Progenitor cell of endocrine pancreas (in vitro differentiated cells): ENCODE data around the gene TSTD2. TPM values are rescaled to one million over a fixed set of nuclear protein-coding genes. Genes with fewer than 3 reads are reported as not detected.

ENCODE experiments used
- DNase-seq: peaks from one replicate; pipeline ENCODE4 v3.0.0; 2021; ENCODE audit warnings: low spot score; ENCODE audit not compliant: unreplicated experiment
- H3K27ac Mint-ChIP-seq: 2 replicates; pipeline ENCODE4 v1.8.0; 2021; ENCODE audit warnings: mild to moderate bottlenecking, moderate library complexity, mixed read lengths
- H3K27me3 Mint-ChIP-seq: 2 replicates; pipeline ENCODE4 v1.8.0; 2021; ENCODE audit warnings: mixed read lengths
- H3K36me3 Mint-ChIP-seq: 2 replicates; pipeline ENCODE4 v1.8.0; 2022; ENCODE audit warnings: mixed read lengths; ENCODE audit not compliant: insufficient read depth
- H3K4me1 Mint-ChIP-seq: 2 replicates; pipeline ENCODE4 v1.8.0; 2021; ENCODE audit warnings: low read depth, mixed read lengths
- H3K4me3 Mint-ChIP-seq: 2 replicates; pipeline ENCODE4 v1.8.0; 2021; ENCODE audit warnings: low read depth, mild to moderate bottlenecking, moderate library complexity, mixed read lengths
- H3K9me3 Mint-ChIP-seq: 2 replicates; pipeline ENCODE4 v1.8.0; 2021; ENCODE audit warnings: low read depth, mixed read lengths
- total RNA-seq: library from RNA; stranded (reverse); gene quantifications from 2 replicates; pipeline ENCODE4 v1.2.1, GENCODE V29; 2021
- TF ChIP-seq, protein P1 (sequence below): fragments of 200-600 bp; sonication (generic); IDR thresholded peaks from one replicate; pipeline ENCODE4 v1.5.0; 2021; ENCODE audit warnings: antibody characterized with exemption, mild to moderate bottlenecking; ENCODE audit not compliant: unreplicated experiment

TSTD2 gene
- total RNA-seq, 1 donor from 2014 or later: 44.7 TPM

DNA sequence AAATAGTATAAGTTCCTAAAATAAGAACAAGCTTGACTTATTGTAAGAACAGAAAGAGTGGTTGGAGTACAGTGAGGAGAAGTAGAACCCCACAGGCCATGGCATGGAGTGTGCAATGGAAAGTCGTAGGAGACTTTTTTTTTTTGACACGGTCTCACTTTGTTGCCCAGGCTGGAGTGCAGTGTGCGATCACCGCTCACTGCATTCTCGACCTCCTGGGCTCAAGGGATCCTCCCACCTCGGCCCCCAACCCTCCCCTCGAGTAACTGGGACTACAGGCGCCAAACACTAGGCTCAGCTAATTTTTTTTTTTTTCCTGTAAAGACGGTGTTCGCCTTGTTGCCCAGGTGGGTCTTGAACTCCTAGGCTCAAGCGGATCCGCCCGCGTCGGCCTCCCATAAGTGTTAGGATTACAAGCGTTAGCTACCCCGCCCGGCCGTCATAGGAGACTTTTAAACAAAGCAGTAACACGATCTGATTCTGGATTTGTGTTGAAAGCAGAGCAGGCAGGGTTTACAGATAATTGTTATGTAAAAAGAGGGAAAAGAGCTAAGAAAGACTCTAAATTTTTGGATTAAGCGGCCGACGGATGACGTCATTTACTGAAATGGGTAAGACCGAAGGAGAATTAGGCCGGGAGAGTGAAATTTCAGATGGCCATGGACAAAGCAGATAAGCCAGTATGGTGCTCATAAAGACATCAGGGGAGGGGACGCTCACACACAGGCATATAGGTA, 752 bp downstream of the TSTD2 start:
- peak overlapping the region; percentile 94 for H3K4me3 Mint-ChIP-seq
- peak; percentile 14 for DNase-seq

DNA sequence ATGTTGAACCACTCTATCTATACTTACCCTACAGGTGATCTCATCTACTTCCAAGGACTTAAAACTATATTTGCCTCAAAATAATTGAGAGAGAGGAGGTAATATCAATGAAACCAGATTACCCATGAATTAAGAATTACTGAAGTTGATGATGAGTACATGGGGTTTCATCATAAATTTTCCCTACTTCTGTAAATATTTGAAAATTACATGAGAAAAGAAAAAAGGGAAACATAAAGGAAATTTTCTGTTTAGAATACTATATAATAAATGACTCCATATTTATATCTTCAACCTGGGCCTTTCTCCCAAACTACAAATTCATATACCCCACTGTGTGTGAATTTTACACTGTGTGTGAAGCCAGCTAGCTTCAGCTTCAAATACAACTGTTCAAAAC, 2.6 kb downstream of the TSTD2 start:
- Mint-ChIP-seq H3K36me3 (peaks cover 5% of the 10 kb centered on the region), H3K27ac (no peak overlapping the region), H3K9me3 (no peaks in the 10 kb centered on the region), H3K27me3 (no peaks in the 10 kb centered on the region), H3K4me1 (peaks cover 38% of the 10 kb centered on the region), H3K4me3 (no peak overlapping the region)
- TF ChIP-seq, protein P1, sequence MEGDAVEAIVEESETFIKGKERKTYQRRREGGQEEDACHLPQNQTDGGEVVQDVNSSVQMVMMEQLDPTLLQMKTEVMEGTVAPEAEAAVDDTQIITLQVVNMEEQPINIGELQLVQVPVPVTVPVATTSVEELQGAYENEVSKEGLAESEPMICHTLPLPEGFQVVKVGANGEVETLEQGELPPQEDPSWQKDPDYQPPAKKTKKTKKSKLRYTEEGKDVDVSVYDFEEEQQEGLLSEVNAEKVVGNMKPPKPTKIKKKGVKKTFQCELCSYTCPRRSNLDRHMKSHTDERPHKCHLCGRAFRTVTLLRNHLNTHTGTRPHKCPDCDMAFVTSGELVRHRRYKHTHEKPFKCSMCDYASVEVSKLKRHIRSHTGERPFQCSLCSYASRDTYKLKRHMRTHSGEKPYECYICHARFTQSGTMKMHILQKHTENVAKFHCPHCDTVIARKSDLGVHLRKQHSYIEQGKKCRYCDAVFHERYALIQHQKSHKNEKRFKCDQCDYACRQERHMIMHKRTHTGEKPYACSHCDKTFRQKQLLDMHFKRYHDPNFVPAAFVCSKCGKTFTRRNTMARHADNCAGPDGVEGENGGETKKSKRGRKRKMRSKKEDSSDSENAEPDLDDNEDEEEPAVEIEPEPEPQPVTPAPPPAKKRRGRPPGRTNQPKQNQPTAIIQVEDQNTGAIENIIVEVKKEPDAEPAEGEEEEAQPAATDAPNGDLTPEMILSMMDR: no peak
- DNase-seq: no peak

More for the DNA sequence above, 752 bp downstream of the TSTD2 start:
- H3K36me3 Mint-ChIP-seq: no peaks in the 10 kb centered on the region
- peak overlapping the region; percentile 100 for H3K27ac Mint-ChIP-seq
- no peaks in the 10 kb centered on the region for H3K9me3 Mint-ChIP-seq
- TF ChIP-seq, protein P1: no peak
- H3K4me1 Mint-ChIP-seq: peaks cover 41% of the 10 kb centered on the region
- H3K27me3 Mint-ChIP-seq: no peaks in the 10 kb centered on the region

DNA sequence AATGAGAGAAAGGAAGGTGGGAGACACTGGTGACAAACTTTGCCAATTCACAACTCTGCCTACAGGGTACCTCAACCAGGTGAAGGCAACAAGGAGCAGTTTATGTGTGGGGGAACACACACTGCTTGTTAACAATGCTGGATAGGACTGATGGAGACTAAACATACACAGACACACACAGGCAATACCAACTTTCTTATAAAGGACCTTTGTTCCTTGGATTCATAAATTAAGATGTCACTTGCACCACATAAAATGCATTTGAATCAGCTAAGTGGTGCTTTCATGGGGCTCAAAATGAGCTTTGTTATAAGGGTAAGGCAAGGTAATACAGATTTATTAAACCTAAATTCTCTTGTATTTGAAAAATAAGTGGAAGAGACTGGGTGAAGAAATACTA, 4.0 kb downstream of the TSTD2 start:
- Mint-ChIP-seq H3K36me3 (peaks cover 8% of the 10 kb centered on the region), H3K27ac (peak overlapping the region; percentile 84), H3K4me3 (no peak overlapping the region), H3K4me1 (peaks cover 29% of the 10 kb centered on the region), H3K9me3 (no peaks in the 10 kb centered on the region), H3K27me3 (no peaks in the 10 kb centered on the region)
- TF ChIP-seq, protein P1: no peak
- DNase-seq: no peak

DNA sequence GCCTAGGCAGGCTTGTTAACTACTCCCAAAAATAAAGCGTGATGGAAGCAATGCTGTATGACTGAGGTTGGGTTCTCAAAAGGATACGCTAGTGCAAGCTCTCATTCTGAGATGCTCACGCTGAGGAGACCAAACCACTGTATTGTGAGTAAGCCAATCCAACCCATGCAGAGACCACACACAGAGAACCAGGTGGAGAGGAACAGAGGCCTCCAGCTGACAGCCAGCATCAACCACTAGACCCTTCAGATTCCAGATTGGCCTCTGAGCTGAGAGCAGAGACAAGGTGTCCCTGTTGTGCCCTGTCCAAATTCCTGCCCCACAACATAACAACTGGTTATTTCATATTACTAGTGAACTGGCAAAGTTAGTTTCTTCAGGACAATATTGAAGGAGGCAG, 4.5 kb downstream of the TSTD2 start:
- TF ChIP-seq, protein P1: no peak
- Mint-ChIP-seq H3K9me3 (no peaks in the 10 kb centered on the region), H3K27me3 (no peaks in the 10 kb centered on the region), H3K27ac (peak overlapping the region; percentile 84), H3K4me1 (peaks cover 29% of the 10 kb centered on the region), H3K4me3 (no peak overlapping the region), H3K36me3 (peaks cover 12% of the 10 kb centered on the region)
- DNase-seq: no peak

DNA sequence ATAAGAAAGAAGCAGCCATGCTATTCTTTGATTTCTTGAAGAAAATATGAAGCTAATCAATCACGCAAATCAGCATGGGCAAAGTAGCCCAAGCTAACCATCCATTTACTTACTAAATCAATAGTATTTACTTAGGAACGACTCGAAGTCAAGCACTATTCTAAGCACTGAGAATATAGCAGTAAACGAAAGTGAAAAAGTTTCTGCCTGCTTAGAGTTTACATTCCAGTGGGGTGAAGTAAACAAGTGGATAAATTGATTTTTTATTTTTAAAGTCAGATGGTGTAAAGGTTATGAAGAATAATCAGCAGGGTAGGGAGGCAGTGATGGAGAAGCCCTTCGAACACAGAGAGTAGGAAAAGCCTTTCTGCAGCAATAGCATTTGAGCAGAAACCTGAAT, 5.5 kb downstream of the TSTD2 start:
- no peaks in the 10 kb centered on the region for H3K27me3 Mint-ChIP-seq
- no peak for DNase-seq
- H3K36me3 Mint-ChIP-seq: peaks cover 19% of the 10 kb centered on the region
- H3K27ac Mint-ChIP-seq: peak overlapping the region; percentile 89
- peaks cover 29% of the 10 kb centered on the region for H3K4me1 Mint-ChIP-seq
- H3K9me3 Mint-ChIP-seq: peaks cover 4% of the 10 kb centered on the region
- peak overlapping the region; percentile 4 for H3K4me3 Mint-ChIP-seq
- TF ChIP-seq, protein P1: no peak
